OCI-LY1 (cell line): Measurements from ENCODE around the gene ADGRF1.

ENCODE experiments used
- H2AFZ ChIP-seq: fragments of 200-600 bp; sonication (generic), shearing (Covaris generic); 2 replicates; pipeline ENCODE4 v1.6.0; 2014; ENCODE audit warnings: antibody characterized with exemption, mild to moderate bottlenecking, low read length
- H3F3A ChIP-seq: fragments of 200-600 bp; sonication (generic), shearing (Covaris generic); 2 replicates; pipeline ENCODE4 v1.6.0; 2014; ENCODE audit warnings: mild to moderate bottlenecking, antibody characterized with exemption, low read length, moderate library complexity; ENCODE audit not compliant: insufficient read depth
- H3K27ac ChIP-seq: fragments of 200-600 bp; sonication (generic); 2 replicates; pipeline ENCODE4 v1.5.1; 2014; ENCODE audit warnings: low read length, mixed run types, mild to moderate bottlenecking, low read depth; ENCODE audit not compliant: poor library complexity, severe bottlenecking
- H3K27me3 ChIP-seq: fragments of 200-600 bp; sonication (generic); 2 replicates; pipeline ENCODE4 v1.6.0; 2014; ENCODE audit warnings: antibody characterized with exemption, mild to moderate bottlenecking, low read length, moderate library complexity; ENCODE audit not compliant: insufficient read depth
- H3K36me3 ChIP-seq: fragments of 200-600 bp; sonication (generic); 2 replicates; pipeline ENCODE4 v1.6.1; 2014; ENCODE audit warnings: mild to moderate bottlenecking, antibody characterized with exemption, low read length, moderate library complexity, mixed read lengths; ENCODE audit not compliant: insufficient read depth
- H3K4me1 ChIP-seq: fragments of 200-600 bp; sonication (generic); 2 replicates; pipeline ENCODE4 v1.5.1; 2014; ENCODE audit warnings: mild to moderate bottlenecking, low read length, moderate library complexity; ENCODE audit not compliant: insufficient read depth, severe bottlenecking
- H3K4me2 ChIP-seq: fragments of 200-600 bp; sonication (generic), shearing (Covaris generic); 2 replicates; pipeline ENCODE4 v1.6.1; 2014; ENCODE audit warnings: low read length
- H3K4me3 ChIP-seq: fragments of 200-600 bp; sonication (generic); 2 replicates; pipeline ENCODE4 v1.5.1; 2014; ENCODE audit warnings: low read length, low read depth, mild to moderate bottlenecking, mixed read lengths; ENCODE audit not compliant: poor library complexity, severe bottlenecking
- H3K79me2 ChIP-seq: fragments of 200-600 bp; shearing (Covaris generic); 2 replicates; pipeline ENCODE4 v1.6.1; 2016; ENCODE audit warnings: mixed run types, low read length, mixed read lengths; ENCODE audit not compliant: insufficient read depth
- H3K9ac ChIP-seq: fragments of 200-600 bp; sonication (generic), shearing (Covaris generic); 2 replicates; pipeline ENCODE4 v1.6.1; 2014; ENCODE audit warnings: mild to moderate bottlenecking, low read length, mixed read lengths
- H3K9me2 ChIP-seq: fragments of 200-600 bp; sonication (generic), shearing (Covaris generic); 2 replicates; pipeline ENCODE4 v1.6.1; 2014; ENCODE audit warnings: low read depth, mild to moderate bottlenecking, low read length, mixed read lengths
- H3K9me3 ChIP-seq: fragments of 200-600 bp; shearing (Covaris generic); 2 replicates; pipeline ENCODE4 v1.6.1; 2014; ENCODE audit warnings: low read length, mixed read lengths
- H4K20me1 ChIP-seq: fragments of 200-600 bp; sonication (generic), shearing (Covaris generic); 2 replicates; pipeline ENCODE4 v1.6.0; 2016; ENCODE audit warnings: mild to moderate bottlenecking, low read length; ENCODE audit not compliant: insufficient read depth
- CTCF ChIP-seq: fragments of 200-600 bp; sonication (generic), shearing (Covaris generic); IDR thresholded peaks from 2 replicates; pipeline ENCODE4 v1.5.1; 2017; ENCODE audit warnings: mild to moderate bottlenecking, antibody characterized with exemption, low read length, moderate library complexity, mixed read lengths
- EZH2 ChIP-seq: fragments of 200-600 bp; sonication (generic), shearing (Covaris generic); IDR thresholded peaks from 2 replicates; pipeline ENCODE4 v1.8.0; 2017; ENCODE audit warnings: borderline replicate concordance, mixed run types, mild to moderate bottlenecking, antibody characterized with exemption, low read length, moderate library complexity, mixed read lengths

Gene ADGRF1

GRCh38 chr6:47026679-47027078 is 15.5 kb downstream of the ADGRF1 start:
- Histone ChIP-seq H2AFZ (no peak overlapping the region), H3K4me3 (no peak overlapping the region), H3K4me1 (no peaks in the 10 kb centered on the region), H3K9ac (no peak overlapping the region), H3K27ac (no peak overlapping the region), H3K9me3 (no peaks in the 10 kb centered on the region), H4K20me1 (no peaks in the 10 kb centered on the region), H3K9me2 (no peaks in the 10 kb centered on the region), H3K27me3 (no peaks in the 10 kb centered on the region), H3F3A (no peaks in the 10 kb centered on the region), H3K36me3 (no peaks in the 10 kb centered on the region), H3K79me2 (no peaks in the 10 kb centered on the region), H3K4me2 (no peak overlapping the region)
- TF ChIP-seq EZH2 (no peak), CTCF (no peak)

GRCh38 chr6:47023573-47023972 is 18.6 kb downstream of the ADGRF1 start:
- Histone ChIP-seq H3K4me1 (no peaks in the 10 kb centered on the region), H4K20me1 (no peaks in the 10 kb centered on the region), H3K27ac (no peak overlapping the region), H3K27me3 (no peaks in the 10 kb centered on the region), H3K4me3 (no peak overlapping the region), H3K9me2 (no peaks in the 10 kb centered on the region), H3K9ac (no peak overlapping the region), H3F3A (no peaks in the 10 kb centered on the region), H3K36me3 (no peaks in the 10 kb centered on the region), H3K4me2 (no peak overlapping the region), H3K9me3 (no peaks in the 10 kb centered on the region), H2AFZ (no peak overlapping the region), H3K79me2 (no peaks in the 10 kb centered on the region)
- TF ChIP-seq EZH2 (no peak), CTCF (no peak)

- Histone ChIP-seq H4K20me1 (no peaks in the 10 kb centered on the region), H3K4me1 (no peaks in the 10 kb centered on the region), H3K36me3 (no peaks in the 10 kb centered on the region), H3K4me2 (no peak overlapping the region), H2AFZ (no peak overlapping the region), H3K9me3 (no peaks in the 10 kb centered on the region), H3K27ac (no peak overlapping the region), H3F3A (no peaks in the 10 kb centered on the region), H3K9ac (no peak overlapping the region), H3K9me2 (no peaks in the 10 kb centered on the region), H3K79me2 (no peaks in the 10 kb centered on the region), H3K27me3 (no peaks in the 10 kb centered on the region), H3K4me3 (no peak overlapping the region)
- TF ChIP-seq CTCF (no peak), EZH2 (no peak)
Measured at GRCh38 chr6:47022191-47022590, 19.9 kb downstream of the ADGRF1 start.
